Neuronal stem cell (in vitro differentiated cells): ENCODE results near the gene GOSR1.

ENCODE experiments used
- DNase-seq: peaks from one replicate; pipeline ENCODE4 v3.0.0-alpha.2; 2013; ENCODE audit warnings: low spot score
- H2AFZ ChIP-seq: one replicate; pipeline ENCODE4 v1.6.1; 2013; ENCODE audit warnings: mild to moderate bottlenecking, low read length, inconsistent platforms
- H2AK5ac ChIP-seq: 2 replicates; pipeline ENCODE4 v1.6.1; 2013; ENCODE audit warnings: low read depth, mild to moderate bottlenecking, inconsistent platforms, low read length, moderate library complexity, mixed read lengths
- H2BK120ac ChIP-seq: 2 replicates; pipeline ENCODE4 v1.6.1; 2013; ENCODE audit warnings: low read depth, mild to moderate bottlenecking, inconsistent platforms, low read length, moderate library complexity, mixed read lengths
- H2BK12ac ChIP-seq: one replicate; pipeline ENCODE4 v1.6.1; 2013; ENCODE audit warnings: low read length, inconsistent platforms
- H2BK15ac ChIP-seq: 2 replicates; pipeline ENCODE4 v1.6.1; 2013; ENCODE audit warnings: mild to moderate bottlenecking, low read length, inconsistent platforms, mixed read lengths
- H2BK5ac ChIP-seq: one replicate; pipeline ENCODE4 v1.6.1; 2013; ENCODE audit warnings: inconsistent platforms, mild to moderate bottlenecking, low read length, moderate library complexity
- H3K14ac ChIP-seq: one replicate; pipeline ENCODE4 v1.6.1; 2013; ENCODE audit warnings: low read length, inconsistent platforms
- H3K18ac ChIP-seq: 2 replicates; pipeline ENCODE4 v1.6.1; 2013; ENCODE audit warnings: low read length, inconsistent platforms
- H3K23ac ChIP-seq: 2 replicates; pipeline ENCODE4 v1.6.1; 2013; ENCODE audit warnings: low read depth, mild to moderate bottlenecking, mixed read lengths, low read length, inconsistent platforms; ENCODE audit not compliant: poor library complexity
- H3K27ac ChIP-seq: replicated peaks from 3 replicates; pipeline ENCODE4 v1.5.1; 2013; ENCODE audit warnings: low read length, inconsistent platforms
- H3K27me3 ChIP-seq, 3 experiments: 2 replicates each; pipeline ENCODE4 v1.6.1; 2013; ENCODE audit warnings: low read length in 3 of 3, mild to moderate bottlenecking in 2 of 3, inconsistent platforms in 1 of 3, low read depth in 1 of 3, mixed read lengths in 1 of 3, moderate library complexity in 1 of 3; ENCODE audit not compliant: control insufficient read depth in 3 of 3, insufficient read depth in 3 of 3
- H3K36me3 ChIP-seq, 2 donors: replicated peaks in 1 of 2; 2 replicates each; pipeline ENCODE4 v1.6.1; 2013; ENCODE audit warnings: low read length in 2 of 2; ENCODE audit not compliant: control insufficient read depth in 2 of 2, insufficient read depth in 2 of 2
- H3K4ac ChIP-seq: 2 replicates; pipeline ENCODE4 v1.6.1; 2013; ENCODE audit warnings: inconsistent platforms, mild to moderate bottlenecking, low read length, moderate library complexity
- H3K4me1 ChIP-seq, 2 donors: 1 replicate in 1 of 2; 2 replicates in 1 of 2; pipeline ENCODE4 v1.6.1; 2013; ENCODE audit warnings: low read length in 2 of 2, low read depth in 1 of 2; ENCODE audit not compliant: control insufficient read depth in 2 of 2, insufficient read depth in 1 of 2
- H3K4me2 ChIP-seq: one replicate; pipeline ENCODE4 v1.6.1; 2013; ENCODE audit warnings: mild to moderate bottlenecking, low read length, inconsistent platforms; ENCODE audit not compliant: insufficient read depth, poor library complexity, severe bottlenecking
- H3K4me3 ChIP-seq, 2 donors: 2 replicates each; pipeline ENCODE4 v1.5.1; 2013; ENCODE audit warnings: low read length in 2 of 2, mild to moderate bottlenecking in 2 of 2, inconsistent platforms in 1 of 2, moderate library complexity in 1 of 2
- H3K79me1 ChIP-seq: one replicate; pipeline ENCODE4 v1.6.1; 2013; ENCODE audit warnings: low read depth, mild to moderate bottlenecking, inconsistent platforms, low read length, moderate library complexity
- H3K9ac ChIP-seq: one replicate; pipeline ENCODE4 v1.6.1; 2013; ENCODE audit warnings: mild to moderate bottlenecking, low read depth, low read length, inconsistent platforms; ENCODE audit not compliant: poor library complexity
- H3K9me3 ChIP-seq, 2 donors: replicated peaks in 1 of 2; 2 replicates each; pipeline versions ENCODE3 to v1.6.1; 2013; ENCODE audit warnings: low read length in 2 of 2, mild to moderate bottlenecking in 2 of 2, inconsistent platforms in 1 of 2, low read depth in 1 of 2, mixed read lengths in 1 of 2, moderate library complexity in 1 of 2; ENCODE audit not compliant: control insufficient read depth in 2 of 2, insufficient read depth in 1 of 2
- H4K8ac ChIP-seq: one replicate; pipeline ENCODE4 v1.6.1; 2013; ENCODE audit warnings: low read depth, mild to moderate bottlenecking, inconsistent platforms, low read length, moderate library complexity
- H4K91ac ChIP-seq: one replicate; pipeline ENCODE4 v1.6.1; 2013; ENCODE audit warnings: low read length, low read depth, mild to moderate bottlenecking, inconsistent platforms; ENCODE audit not compliant: poor library complexity
- WGBS, 2 donors: extraction: QIAGEN DNeasy Blood & Tissue Kit; methylation state at CpG; one replicate each; pipeline ENCODE4 v1.1.7; 2013; ENCODE audit warnings: missing lambda C conversion rate in 2 of 2, mixed read lengths in 1 of 2; ENCODE audit not compliant: insufficient read length in 2 of 2, insufficient replicate concordance in 1 of 2; ENCODE audit errors: extremely low coverage in 2 of 2; 5-methylcytosine and 5-hydroxymethylcytosine counted together

GOSR1 gene

DNA sequence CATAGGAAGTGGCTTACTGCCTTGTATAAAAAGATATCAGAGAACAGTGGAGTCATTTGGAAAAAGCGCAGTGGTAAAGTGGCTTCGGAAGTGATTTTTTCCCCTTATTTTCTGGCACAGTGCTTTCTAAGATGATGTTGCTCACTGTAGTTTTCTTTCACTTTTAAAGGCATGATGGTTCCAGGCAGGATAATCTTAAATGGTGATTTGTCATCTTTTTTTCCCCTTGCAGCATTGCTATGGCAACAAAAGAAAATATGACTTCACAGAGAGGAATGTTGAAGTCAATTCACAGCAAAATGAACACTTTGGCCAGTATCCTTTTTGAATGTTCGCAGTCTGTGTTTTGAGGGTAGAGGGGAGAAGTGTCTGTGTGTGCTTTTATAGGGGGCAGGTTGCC lies 42.5 kb downstream of the GOSR1 start:
- Histone ChIP-seq H3K27ac (no peak overlapping the region), H3K9me3 (peaks cover 11 to 14% of the 10 kb centered on the region in 2 donors)

DNA sequence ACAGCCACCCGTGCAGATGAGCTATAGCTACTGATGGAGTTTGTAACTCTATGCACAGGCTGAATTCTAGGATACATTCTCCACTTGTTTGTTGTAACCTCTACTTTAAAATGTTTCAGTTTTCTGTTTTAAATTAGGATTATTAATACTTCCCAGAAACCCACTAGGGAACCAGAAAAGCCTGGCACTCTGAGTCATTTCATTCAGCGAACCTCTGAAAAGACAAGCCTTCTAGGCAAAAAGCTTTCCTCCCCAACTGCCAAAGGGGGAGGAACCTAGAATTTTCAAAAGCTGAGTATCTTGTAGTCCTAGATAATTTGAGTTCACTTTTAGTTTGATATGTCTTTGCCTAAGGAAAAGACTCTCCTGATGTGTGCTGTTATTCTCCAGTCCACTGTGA lies 43.2 kb downstream of the GOSR1 start:
- DNase-seq: no peak
- no peak overlapping the region for H2BK120ac ChIP-seq
- peaks cover 11 to 14% of the 10 kb centered on the region in 2 donors for H3K9me3 ChIP-seq
- H2AK5ac ChIP-seq: no peak overlapping the region
- no peak overlapping the region for H2BK5ac ChIP-seq
- H3K9ac ChIP-seq: no peak overlapping the region
- H3K4me3 ChIP-seq: no peak overlapping the region
- no peak overlapping the region for H4K91ac ChIP-seq
- peaks cover 23 to 65% of the 10 kb centered on the region in 2 donors for H3K36me3 ChIP-seq
- H3K23ac ChIP-seq: no peak overlapping the region
- no peak overlapping the region for H2AFZ ChIP-seq
- no peak overlapping the region for H2BK15ac ChIP-seq
- H4K8ac ChIP-seq: no peak overlapping the region
- H2BK12ac ChIP-seq: no peak overlapping the region
- H3K79me1 ChIP-seq: no peaks in the 10 kb centered on the region
- no peak overlapping the region for H3K4me2 ChIP-seq
- no peak overlapping the region for H3K4ac ChIP-seq
- no peak overlapping the region for H3K18ac ChIP-seq
- no peak overlapping the region for H3K27ac ChIP-seq
- no peaks in the 10 kb centered on the region for H3K27me3 ChIP-seq
- WGBS, 2 donors: no CpG with 5 or more reads among the region's 2 CpGs
- H3K14ac ChIP-seq: no peak overlapping the region
- peaks cover 0 to 13% of the 10 kb centered on the region in 2 donors for H3K4me1 ChIP-seq

More for the DNA sequence above, 42.5 kb downstream of the GOSR1 start:
- WGBS, 2 donors: no CpG with 5 or more reads among the region's 3 CpGs
- Histone ChIP-seq H2BK5ac (no peak overlapping the region), H2AFZ (no peak overlapping the region), H2AK5ac (no peak overlapping the region), H2BK12ac (no peak overlapping the region), H4K91ac (no peak overlapping the region), H3K4me1 (peaks cover 0 to 13% of the 10 kb centered on the region in 2 donors), H3K36me3 (peaks cover 23 to 68% of the 10 kb centered on the region in 2 donors), H3K9ac (no peak overlapping the region), H3K14ac (no peak overlapping the region), H3K27me3 (no peaks in the 10 kb centered on the region), H2BK120ac (no peak overlapping the region), H4K8ac (no peak overlapping the region), H2BK15ac (no peak overlapping the region), H3K23ac (no peak overlapping the region), H3K18ac (no peak overlapping the region), H3K79me1 (no peaks in the 10 kb centered on the region), H3K4me3 (no peak overlapping the region), H3K4me2 (no peak overlapping the region), H3K4ac (no peak overlapping the region)
- no peak for DNase-seq

DNA sequence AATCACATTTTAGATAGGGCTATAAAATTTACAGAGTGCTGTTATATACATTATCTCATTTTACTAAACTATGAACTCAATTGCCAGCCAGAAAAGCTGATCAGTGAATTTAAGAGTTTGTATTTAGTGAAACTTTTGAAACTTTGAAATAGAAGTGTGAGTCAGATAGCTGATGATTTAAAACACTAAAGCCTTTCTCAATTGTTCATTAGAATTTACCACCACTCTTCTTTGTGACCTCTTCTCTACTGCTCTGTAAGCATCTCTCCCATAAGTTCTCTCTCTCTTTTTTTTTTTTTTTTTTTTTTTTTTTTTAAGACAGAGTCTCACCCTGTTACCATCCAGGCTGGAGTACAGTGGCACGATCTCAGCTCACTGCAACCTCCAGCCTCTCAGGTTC lies 43.7 kb downstream of the GOSR1 start:
- Histone ChIP-seq H3K79me1 (no peaks in the 10 kb centered on the region), H2BK15ac (no peak overlapping the region), H3K9ac (no peak overlapping the region), H2BK5ac (no peak overlapping the region), H4K8ac (no peak overlapping the region), H3K4me2 (no peak overlapping the region), H3K4ac (no peak overlapping the region), H3K36me3 (peaks cover 23 to 65% of the 10 kb centered on the region in 2 donors), H2BK12ac (no peak overlapping the region), H3K18ac (no peak overlapping the region), H3K27ac (no peak overlapping the region), H3K14ac (no peak overlapping the region), H2AFZ (no peak overlapping the region), H2BK120ac (no peak overlapping the region), H4K91ac (no peak overlapping the region), H2AK5ac (no peak overlapping the region), H3K23ac (no peak overlapping the region), H3K4me1 (peaks cover 3 to 13% of the 10 kb centered on the region in 2 donors), H3K27me3 (no peaks in the 10 kb centered on the region), H3K4me3 (no peak overlapping the region), H3K9me3 (peaks cover 11 to 14% of the 10 kb centered on the region in 2 donors)
- DNase-seq: no peak
- no CpG with 5 or more reads among the region's 1 CpG for WGBS, 2 donors

DNA sequence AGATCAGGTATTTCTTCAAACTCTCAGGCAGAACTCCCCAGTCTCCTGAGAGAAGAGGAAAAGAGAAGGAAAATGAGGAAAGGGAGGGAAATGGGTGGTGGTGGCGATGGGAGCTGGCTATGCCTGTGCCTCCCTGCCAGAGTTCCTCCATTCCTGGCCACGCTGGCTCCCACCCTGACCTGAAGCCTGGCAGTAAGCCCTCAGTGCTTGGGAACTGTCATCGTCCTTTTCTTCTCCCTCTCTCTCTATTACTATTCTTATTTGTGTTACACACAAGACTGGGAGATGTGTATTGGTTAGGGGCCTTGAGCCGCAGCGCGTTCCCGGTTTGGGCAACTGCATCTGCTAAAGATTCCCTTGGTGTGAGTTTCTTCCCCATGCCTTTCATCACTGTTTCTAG lies 44.6 kb downstream of the GOSR1 start:
- Histone ChIP-seq H2BK5ac (no peak overlapping the region), H3K36me3 (peaks cover 23 to 70% of the 10 kb centered on the region in 2 donors), H3K4me3 (no peak overlapping the region), H3K9me3 (peaks cover 11 to 14% of the 10 kb centered on the region in 2 donors), H3K4ac (no peak overlapping the region), H3K27ac (no peak overlapping the region), H2AFZ (no peak overlapping the region), H3K18ac (no peak overlapping the region), H3K23ac (no peak overlapping the region), H4K91ac (no peak overlapping the region), H3K4me2 (no peak overlapping the region), H2BK12ac (no peak overlapping the region), H3K14ac (no peak overlapping the region), H4K8ac (no peak overlapping the region), H3K79me1 (no peaks in the 10 kb centered on the region), H2BK15ac (no peak overlapping the region), H2AK5ac (no peak overlapping the region), H3K9ac (no peak overlapping the region), H2BK120ac (no peak overlapping the region), H3K27me3 (no peaks in the 10 kb centered on the region), H3K4me1 (peaks cover 3 to 13% of the 10 kb centered on the region in 2 donors)
- no CpG with 5 or more reads among the region's 7 CpGs for WGBS, 2 donors
- DNase-seq: no peak
